GM19193 (cell line): ENCODE measurements around the gene FNDC8.

Experiments used
- POLR2A ChIP-seq: IDR thresholded peaks from 4 replicates; pipeline ENCODE4 v1.6.1; 2011; ENCODE audit not compliant: insufficient read depth, insufficient read length; ENCODE audit errors: extremely low read depth

FNDC8 gene

GRCh38 chr17:35127751-35128514, 6.5 kb downstream of the FNDC8 start:
- no peak for TF ChIP-seq POLR2A

- no peak for TF ChIP-seq POLR2A
Observed at GRCh38 chr17:35129154-35129972, 7.9 kb downstream of the FNDC8 start.

DNA sequence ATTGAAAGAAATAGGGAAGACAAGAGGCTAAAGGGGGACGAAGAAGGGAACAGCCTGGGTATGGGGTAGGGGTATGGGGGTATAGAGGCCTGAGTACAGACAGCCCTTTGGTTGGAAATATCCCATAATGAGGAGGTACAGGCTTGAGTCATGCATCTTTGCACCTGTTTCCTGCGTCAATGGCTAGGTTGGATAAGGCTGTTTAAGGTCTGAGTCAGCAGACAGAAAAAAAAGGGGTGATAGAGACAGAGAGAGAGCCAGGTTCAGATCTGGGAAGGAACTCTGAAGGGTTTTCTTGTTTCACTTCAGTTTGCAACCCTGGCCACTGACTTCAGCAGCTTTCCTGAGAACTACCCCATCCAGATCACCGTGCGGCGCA, 8.5 kb downstream of the FNDC8 start:
- no peak for TF ChIP-seq POLR2A

DNA sequence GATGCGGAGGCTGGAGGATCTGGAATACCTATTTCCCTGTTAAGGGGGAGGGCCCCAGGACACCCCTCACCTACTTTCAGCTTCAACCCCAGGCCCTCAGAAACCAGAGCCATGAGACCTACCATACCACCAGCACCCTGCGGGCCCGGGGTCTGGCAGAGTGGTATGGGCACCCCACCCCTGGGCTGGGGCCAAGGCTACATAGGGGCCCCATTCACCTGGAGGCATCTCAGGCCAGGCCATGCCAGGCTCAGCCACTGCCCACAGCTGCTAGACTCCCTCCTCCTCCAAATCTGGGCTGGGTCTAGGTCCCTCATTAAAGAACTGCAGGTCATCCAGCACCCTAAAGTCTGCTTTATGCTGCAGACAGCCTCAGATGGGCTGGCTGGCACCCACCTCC, 9.0 kb downstream of the FNDC8 start:
- no peak for TF ChIP-seq POLR2A

DNA sequence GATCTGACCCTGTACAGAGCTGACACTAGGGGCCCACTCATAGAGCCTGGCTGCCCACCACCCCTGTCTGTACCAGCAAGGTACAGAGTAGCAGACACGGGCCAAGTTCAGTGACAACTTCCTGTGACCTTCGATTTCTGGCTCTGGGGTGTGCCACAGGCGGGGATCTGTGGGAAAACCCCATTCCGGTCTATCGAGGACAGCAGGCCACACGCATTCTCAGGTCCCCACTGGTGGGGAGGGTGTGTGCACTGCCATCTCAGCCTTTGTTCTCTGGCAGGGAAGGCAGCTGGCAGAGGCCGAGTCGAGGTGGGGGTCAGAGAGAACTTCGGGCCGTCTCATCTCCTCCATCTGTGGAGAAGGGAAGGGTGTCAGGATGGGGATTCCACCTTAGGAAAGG, 10.7 kb downstream of the FNDC8 start:
- no peak for TF ChIP-seq POLR2A

DNA sequence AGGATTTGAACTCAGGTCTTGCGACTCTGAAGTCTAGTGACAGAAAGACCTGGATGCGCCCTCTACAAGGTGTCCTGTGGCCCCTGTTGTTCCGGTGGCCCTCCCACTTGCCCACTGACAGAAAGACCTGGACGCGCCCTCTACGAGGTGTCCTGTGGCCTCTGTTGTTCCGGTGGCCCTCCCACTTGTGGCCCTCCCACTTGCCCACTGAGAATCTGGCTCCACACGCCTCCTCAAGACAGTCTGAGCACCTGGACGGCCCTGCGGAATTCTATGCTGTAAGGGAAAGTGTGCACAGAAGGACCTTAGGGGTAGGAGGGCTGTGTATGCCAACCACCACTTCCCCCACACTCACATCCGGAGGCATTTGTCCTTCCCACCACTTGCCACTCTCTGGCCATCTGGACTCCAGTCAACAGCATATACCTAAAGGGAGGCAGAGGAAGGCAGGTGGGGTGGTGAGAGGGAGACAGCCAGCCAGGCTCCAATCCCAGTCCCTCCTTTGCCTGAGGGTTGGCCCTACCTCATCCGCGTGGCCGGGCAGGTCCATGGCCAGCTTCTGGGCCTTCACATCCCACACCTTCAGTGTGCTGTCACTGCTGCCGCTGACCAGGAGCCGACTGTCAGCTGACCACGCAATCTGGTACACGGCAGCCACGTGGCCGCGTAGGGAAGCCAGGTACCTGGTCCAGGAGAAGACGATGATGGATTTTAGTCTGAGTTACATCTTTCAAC, 11.6 kb downstream of the FNDC8 start:
- no peak for TF ChIP-seq POLR2A

DNA sequence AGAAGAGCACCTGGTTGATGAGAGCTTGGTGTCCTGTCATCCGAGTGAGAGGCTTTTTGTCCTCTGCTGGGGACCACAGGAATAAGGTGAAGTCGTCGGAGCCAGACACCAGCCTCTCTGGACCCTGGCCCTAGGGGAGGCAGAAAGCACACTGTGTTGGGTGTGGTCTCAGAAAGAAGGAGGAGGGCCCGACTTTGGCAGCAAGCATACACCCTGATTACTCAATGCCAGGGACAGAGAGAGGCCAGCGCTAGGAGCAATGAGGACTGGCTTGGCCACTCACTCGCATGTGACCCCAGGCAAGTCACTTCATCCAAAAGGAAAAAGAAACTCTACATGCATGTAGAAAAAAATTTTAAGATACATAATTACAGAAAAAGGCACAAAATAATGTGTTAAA, 13.9 kb downstream of the FNDC8 start:
- TF ChIP-seq POLR2A, result no peak

DNA sequence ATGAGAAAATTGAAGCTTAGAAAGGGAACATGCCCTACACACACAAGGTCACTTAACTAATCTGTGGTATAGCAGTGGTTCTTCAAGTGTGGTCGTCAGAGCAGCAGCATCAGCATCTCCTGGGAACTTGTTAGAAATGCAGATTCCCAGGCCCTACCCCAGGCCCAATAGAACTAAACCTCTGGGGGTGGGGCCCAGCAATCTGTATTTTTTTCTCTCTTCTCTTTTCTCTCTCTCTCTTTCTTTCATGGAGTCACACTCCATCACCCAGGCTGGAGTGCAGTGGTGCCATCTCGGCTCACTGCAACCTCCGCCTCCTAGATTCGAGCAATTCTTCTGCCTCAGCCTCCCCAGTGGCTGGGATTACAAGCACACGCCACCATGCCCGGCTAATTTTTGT, 16.8 kb downstream of the FNDC8 start:
- TF ChIP-seq POLR2A, result no peak

- peak; percentile 70 for TF ChIP-seq POLR2A
Observed at GRCh38 chr17:35141681-35142466, 20.5 kb downstream of the FNDC8 start, which contains the start of gene NLE1. TSS of gene NLE1 (minus strand) at chr17:35142303. CDS start at chr17:35142275, 28 bp downstream.

- TF ChIP-seq POLR2A, result no peak
Observed at GRCh38 chr17:35142467-35142796, 21.0 kb downstream of the FNDC8 start.

- no peak for TF ChIP-seq POLR2A
Observed at GRCh38 chr17:35144840-35145239, 23.4 kb downstream of the FNDC8 start.

- TF ChIP-seq POLR2A, result no peak
Observed at GRCh38 chr17:35146214-35146833, 24.9 kb downstream of the FNDC8 start.

- no peak for TF ChIP-seq POLR2A
Observed at GRCh38 chr17:35147375-35147905, 26.0 kb downstream of the FNDC8 start, which contains the start of gene UNC45B. TSS of gene UNC45B (plus strand) at chr17:35147817. CDS start at chr17:35148264, 447 bp downstream.

- no peak for TF ChIP-seq POLR2A
Observed at GRCh38 chr17:35148144-35148543, 26.7 kb downstream of the FNDC8 start.
